ENCODE results near the gene ABLIM3. TPM values are rescaled to one million over a fixed set of nuclear protein-coding genes. Genes with fewer than 3 reads are reported as not detected.
A peak's percentile ranks its signal among the peaks of the same experiment; 100 is the strongest.

ABLIM3 gene
- total RNA-seq, 1 experiment from 2014 or later, result 14.3 TPM

- H3K79me2 ChIP-seq (ENCODE audit: insufficient read depth, low read length), result no peaks in the 10 kb centered on the region
- ChIA-PET CTCF (interaction anchor here (0.6 to 1.5 kb wide), 5 partner anchors 9 to 130 kb away, joined by 3 to 7 read pairs (median 3); no protein-coding TSS in a partner anchor), POLR2A (no interaction called here), RAD21 (ENCODE audit: low non-redundant PET in 1 of 2, low total read pairs in 2 of 2, uncharacterized antibody in 2 of 2, unreplicated experiment in 2 of 2) (interaction anchor here in 1 of 2 experiments (1.0 kb wide), 1 partner anchor 94 kb away, joined by 3 read pairs; no protein-coding TSS in a partner anchor)
- no TSS peak for BruUV-seq (replicated peaks)
- no peaks in the 10 kb centered on the region for H3K9me2 ChIP-seq (ENCODE audit: insufficient read depth)
- peaks cover 9 to 25% of the 10 kb centered on the region in 2 experiments for H3K4me1 ChIP-seq (ENCODE audit: control insufficient read depth in 1 of 2, insufficient read depth in 2 of 2, low read length in 2 of 2)
- H4K20me1 ChIP-seq (ENCODE audit: insufficient read depth), result no peaks in the 10 kb centered on the region
- H3K4me3 ChIP-seq (replicated peaks in 1 of 2; ENCODE audit: low read depth in 1 of 2, low read length in 2 of 2), result no peak overlapping the region
- H3K27me3 ChIP-seq (ENCODE audit: insufficient read depth, low read length), result no peaks in the 10 kb centered on the region
- intact Hi-C loops (cut with micrococcal nuclease), result loop anchor here (5.0 kb wide), 1 partner anchor 427 kb away; no protein-coding TSS in a partner anchor
- no peak for DNase-seq (ENCODE audit: low read depth, low spot score)
- no peaks in the 10 kb centered on the region for H3K9me3 ChIP-seq (ENCODE audit: control insufficient read depth in 1 of 2, insufficient read depth in 1 of 2, low read depth in 1 of 2, low read length in 2 of 2)
- H3K27ac ChIP-seq (ENCODE audit: low read depth, low read length), result peak overlapping the region; percentile 21; the same call in 1 of the 2 replicates
- TF ChIP-seq JUND (IDR thresholded peaks at IDR 0.05), result no peak
- no peak for TF ChIP-seq ZNF274 (IDR thresholded peaks at IDR 0.05; ENCODE audit: low read depth, low read length)
- TF ChIP-seq REST (IDR thresholded peaks at IDR 0.05; ENCODE audit: low read depth), result no peak
- TF ChIP-seq, protein P1, sequence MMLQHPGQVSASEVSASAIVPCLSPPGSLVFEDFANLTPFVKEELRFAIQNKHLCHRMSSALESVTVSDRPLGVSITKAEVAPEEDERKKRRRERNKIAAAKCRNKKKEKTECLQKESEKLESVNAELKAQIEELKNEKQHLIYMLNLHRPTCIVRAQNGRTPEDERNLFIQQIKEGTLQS (IDR thresholded peaks at IDR 0.05), result no peak
- TF ChIP-seq POLR2AphosphoS5 (IDR thresholded peaks at IDR 0.05; ENCODE audit: low read depth, low read length), result no peak
- TF ChIP-seq POLR2A (IDR thresholded peaks at IDR 0.05; ENCODE audit: borderline replicate concordance, extremely low read depth, insufficient read depth, insufficient read length), result no peak
- TF ChIP-seq, protein P2, sequence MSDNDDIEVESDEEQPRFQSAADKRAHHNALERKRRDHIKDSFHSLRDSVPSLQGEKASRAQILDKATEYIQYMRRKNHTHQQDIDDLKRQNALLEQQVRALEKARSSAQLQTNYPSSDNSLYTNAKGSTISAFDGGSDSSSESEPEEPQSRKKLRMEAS (IDR thresholded peaks at IDR 0.05), result no peak
- TF ChIP-seq CEBPB (IDR thresholded peaks at IDR 0.05; ENCODE audit: low read depth), result no peak
- TF ChIP-seq RAD21 (IDR thresholded peaks at IDR 0.05; ENCODE audit: low read depth), result no peak
- TF ChIP-seq ELF1 (IDR thresholded peaks at IDR 0.05; ENCODE audit: borderline replicate concordance, low read depth), result no peak
- no peak for TF ChIP-seq FOSL1 (IDR thresholded peaks at IDR 0.05; ENCODE audit: low read depth)
- TF ChIP-seq EZH2phosphoT487 (IDR thresholded peaks at IDR 0.05; ENCODE audit: borderline replicate concordance), result no peak
- H3K9ac ChIP-seq (ENCODE audit: low read length), result 0 out of 2 replicates have a peak overlapping the region, but pooled peaks have one; percentile 17
- ATAC-seq, result peak; percentile 35
- peak overlapping the region; percentile 92 for H2AFZ ChIP-seq (ENCODE audit: low read depth, low read length, poor library complexity, severe bottlenecking)
- peak overlapping the region; percentile 73 for H3K4me2 ChIP-seq (ENCODE audit: low read length)
- H3K36me3 ChIP-seq (ENCODE audit: control insufficient read depth in 1 of 2, insufficient read depth in 2 of 2, low read length in 2 of 2), result no peaks in the 10 kb centered on the region
Observed at GRCh38 chr5:149134778-149135500, 6.4 kb upstream of the ABLIM3 start.

Data from HCT116 (cell line).